Lower leg skin (tissue), 3 donors: ENCODE measurements around the gene SORBS2.

ENCODE experiments used
- CTCF ChIP-seq, 3 donors: fragments of 450-650 bp; IDR thresholded peaks; one replicate each; pipeline ENCODE4 v1.5.1; 2016; ENCODE audit warnings: antibody characterized with exemption in 3 of 3, mild to moderate bottlenecking in 3 of 3, moderate library complexity in 2 of 3
- POLR2A ChIP-seq, 2 donors: fragments of 450-650 bp; IDR thresholded peaks; one replicate each; pipeline ENCODE4 v1.6.1; 2016 to 2017; ENCODE audit warnings: antibody characterized with exemption in 2 of 2, mild to moderate bottlenecking in 1 of 2, moderate library complexity in 1 of 2

- no peak for TF ChIP-seq CTCF (IDR thresholded peaks at IDR 0.05)
- TF ChIP-seq POLR2A (IDR thresholded peaks at IDR 0.05), result no peak
Measured at GRCh38 chr4:185644408-185644807, 167.6 kb downstream of the SORBS2 start.
